IMR-90 (cell line): ENCODE measurements around the gene MRPL41. TPM values are rescaled to one million over a fixed set of nuclear protein-coding genes. Genes with fewer than 3 reads are reported as not detected.

ENCODE experiments used
- ATAC-seq: fragments of 200-7000 bp; cut with Tn5 transposase; 2 replicates; pipeline ENCODE4 v1.9.1; 2020; ENCODE audit warnings: low read depth, mild to moderate bottlenecking, moderate library complexity
- BruUV-seq: library from RNA; stranded (reverse); fragments of 400-500 nt; replicated peaks from 2 replicates; lab custom pipeline; 2021; lab: Mats Ljungman, UMichigan
- CTCF ChIA-PET: fragments of 300-600 bp; formaldehyde crosslinking; extraction: SDS; loops from one replicate; lab custom pipeline; 2021; ENCODE audit warnings: antibody characterized with exemption; lab: Yijun Ruan, JAX
- POLR2A ChIA-PET: fragments of 300-600 bp; sonication (Branson Sonifier 250); formaldehyde crosslinking; loops from one replicate; lab custom pipeline; 2022; ENCODE audit warnings: antibody characterized with exemption; ENCODE audit not compliant: unreplicated experiment; lab: Charles Lee
- DNase-seq: peaks from one replicate; pipeline ENCODE4 v3.0.0; 2013
- H2AFZ ChIP-seq: replicated peaks from 2 replicates; pipeline ENCODE3; 2013; ENCODE audit warnings: low read length, mild to moderate bottlenecking; ENCODE audit not compliant: poor library complexity
- H2AK5ac ChIP-seq: 2 replicates; pipeline ENCODE4 v1.6.1; 2013; ENCODE audit warnings: low read depth, low read length, inconsistent platforms
- H2AK9ac ChIP-seq: replicated peaks from 2 replicates; pipeline ENCODE3; 2013; ENCODE audit warnings: mild to moderate bottlenecking, low read depth, low read length, moderate library complexity; ENCODE audit not compliant: poor library complexity
- H2BK120ac ChIP-seq: 2 replicates; pipeline ENCODE4 v1.6.1; 2013; ENCODE audit warnings: low read depth, low read length, inconsistent platforms
- H2BK15ac ChIP-seq: 3 replicates; pipeline ENCODE4 v1.6.1; 2013; ENCODE audit warnings: low read depth, low read length, inconsistent platforms
- H2BK20ac ChIP-seq: 2 replicates; pipeline ENCODE4 v1.6.1; 2013; ENCODE audit warnings: low read depth, mild to moderate bottlenecking, inconsistent platforms, low read length, moderate library complexity
- H2BK5ac ChIP-seq: 2 replicates; pipeline ENCODE4 v1.6.1; 2013; ENCODE audit warnings: mild to moderate bottlenecking, low read depth, low read length, inconsistent platforms; ENCODE audit not compliant: poor library complexity, severe bottlenecking
- H3K14ac ChIP-seq: replicated peaks from 2 replicates; pipeline ENCODE4 v1.6.1; 2013; ENCODE audit warnings: low read depth, low read length, inconsistent platforms
- H3K18ac ChIP-seq: 2 replicates; pipeline ENCODE4 v1.6.1; 2013; ENCODE audit warnings: low read depth, low read length, control low read depth
- H3K23ac ChIP-seq: 2 replicates; pipeline ENCODE4 v1.6.1; 2013; ENCODE audit warnings: low read depth, low read length, inconsistent platforms
- H3K27ac ChIP-seq: 2 replicates; pipeline ENCODE4 v1.5.1; 2013; ENCODE audit warnings: mild to moderate bottlenecking, control low read depth, low read length; ENCODE audit not compliant: insufficient read depth
- H3K27me3 ChIP-seq: 2 replicates; pipeline ENCODE4 v1.6.1; 2013; ENCODE audit warnings: low read length; ENCODE audit not compliant: control insufficient read depth, insufficient read depth
- H3K36me3 ChIP-seq: 2 replicates; pipeline ENCODE4 v1.6.1; 2013; ENCODE audit warnings: low read length, mixed read lengths; ENCODE audit not compliant: control insufficient read depth, insufficient read depth
- H3K4ac ChIP-seq: 2 replicates; pipeline ENCODE4 v1.6.1; 2013; ENCODE audit warnings: low read depth, low read length, inconsistent platforms
- H3K4me1 ChIP-seq: 2 replicates; pipeline ENCODE4 v1.6.1; 2013; ENCODE audit warnings: low read length, mixed read lengths; ENCODE audit not compliant: control insufficient read depth, insufficient read depth
- H3K4me2 ChIP-seq: 2 replicates; pipeline ENCODE4 v1.6.1; 2013; ENCODE audit warnings: low read depth, mild to moderate bottlenecking, control low read depth, low read length, moderate library complexity
- H3K4me3 ChIP-seq: 2 replicates; pipeline ENCODE4 v1.5.1; 2013; ENCODE audit warnings: low read depth, mild to moderate bottlenecking, control low read depth, low read length, moderate library complexity; ENCODE audit not compliant: insufficient read depth
- H3K56ac ChIP-seq: 2 replicates; pipeline ENCODE4 v1.6.1; 2013; ENCODE audit warnings: low read length, inconsistent platforms; ENCODE audit not compliant: insufficient read depth; ENCODE audit errors: extremely low read depth
- H3K79me1 ChIP-seq, 2 experiments: 2 replicates each; pipeline ENCODE4 v1.6.1; 2013; ENCODE audit warnings: low read length in 2 of 2, inconsistent platforms in 1 of 2, low read depth in 1 of 2
- H3K9ac ChIP-seq: 2 replicates; pipeline ENCODE4 v1.6.1; 2013; ENCODE audit warnings: low read depth, low read length, control low read depth
- H3K9me1 ChIP-seq: 2 replicates; pipeline ENCODE4 v1.6.1; 2013; ENCODE audit warnings: low read length, inconsistent platforms; ENCODE audit not compliant: insufficient read depth
- H3K9me3 ChIP-seq: 2 replicates; pipeline ENCODE4 v1.6.1; 2013; ENCODE audit warnings: low read length; ENCODE audit not compliant: control insufficient read depth, insufficient read depth
- H4K20me1 ChIP-seq: 2 replicates; pipeline ENCODE4 v1.6.1; 2013; ENCODE audit warnings: low read length, inconsistent platforms; ENCODE audit not compliant: insufficient read depth
- H4K5ac ChIP-seq: 2 replicates; pipeline ENCODE4 v1.6.1; 2013; ENCODE audit warnings: mild to moderate bottlenecking, low read depth, low read length, control low read depth
- H4K8ac ChIP-seq, 2 experiments: 2 replicates each; pipeline ENCODE4 v1.6.1; 2013; ENCODE audit warnings: low read depth in 2 of 2, low read length in 2 of 2, control low read depth in 1 of 2, inconsistent platforms in 1 of 2
- H4K91ac ChIP-seq: 2 replicates; pipeline ENCODE4 v1.6.1; 2013; ENCODE audit warnings: low read depth, low read length, inconsistent platforms; ENCODE audit not compliant: insufficient read depth
- CEBPB ChIP-seq: IDR thresholded peaks from 2 replicates; pipeline ENCODE4 v1.6.1; 2012; ENCODE audit warnings: low read depth, low read length, improper control_type of control experiment
- CHD1 ChIP-seq: IDR thresholded peaks from 2 replicates; pipeline ENCODE4 v1.6.1; 2012; ENCODE audit warnings: low read depth, low read length, improper control_type of control experiment
- CTCF ChIP-seq: conservative IDR thresholded peaks from 2 replicates; pipeline ENCODE4 v1.5.1; 2012; ENCODE audit warnings: mild to moderate bottlenecking, low read depth, low read length, improper control_type of control experiment
- ELK1 ChIP-seq: fragments of 150-350 bp; IDR thresholded peaks from 2 replicates; pipeline ENCODE4 v1.6.1; 2016; ENCODE audit warnings: low read depth, mild to moderate bottlenecking, low read length, moderate library complexity, borderline replicate concordance
- FOS ChIP-seq: fragments of 150-350 bp; IDR thresholded peaks from 2 replicates; pipeline ENCODE4 v1.6.1; 2016; ENCODE audit warnings: low read depth, low read length
- MAZ ChIP-seq: IDR thresholded peaks from 2 replicates; pipeline ENCODE4 v1.6.1; 2012; ENCODE audit warnings: low read depth, mild to moderate bottlenecking, low read length, improper control_type of control experiment, moderate library complexity, borderline replicate concordance
- MXI1 ChIP-seq: IDR thresholded peaks from 2 replicates; pipeline ENCODE4 v1.6.1; 2012; ENCODE audit warnings: low read depth, mild to moderate bottlenecking, low read length, moderate library complexity, borderline replicate concordance
- POLR2A ChIP-seq: IDR thresholded peaks from 2 replicates; pipeline ENCODE4 v1.6.1; 2012; ENCODE audit warnings: mild to moderate bottlenecking, low read depth, low read length
- RAD21 ChIP-seq: IDR thresholded peaks from 2 replicates; pipeline ENCODE4 v1.6.1; 2012; ENCODE audit warnings: low read length, improper control_type of control experiment
- RCOR1 ChIP-seq: IDR thresholded peaks from 2 replicates; pipeline ENCODE4 v1.6.1; 2012; ENCODE audit warnings: mild to moderate bottlenecking, low read length, improper control_type of control experiment; ENCODE audit not compliant: insufficient replicate concordance
- RFX5 ChIP-seq: IDR thresholded peaks from 2 replicates; pipeline ENCODE4 v1.8.0; 2012; ENCODE audit warnings: low read depth, mild to moderate bottlenecking, low read length, moderate library complexity
- USF2 ChIP-seq: fragments of 150-350 bp; IDR thresholded peaks from 2 replicates; pipeline ENCODE4 v1.6.1; 2017; ENCODE audit warnings: mild to moderate bottlenecking, antibody characterized with exemption, low read length, low read depth
- WGBS, 2 experiments: methylation state at CpG; one replicate each; pipeline versions ENCODE4 v1.1.5 to v1.1.7; 2013; ENCODE audit warnings: missing lambda C conversion rate in 2 of 2; ENCODE audit not compliant: insufficient read length in 1 of 2; ENCODE audit errors: extremely low coverage in 2 of 2; 5-methylcytosine and 5-hydroxymethylcytosine counted together
- dilution Hi-C: fragments of 300-500 bp; cut with HindIII; formaldehyde crosslinking; loops from one replicate; pipeline ENCODE4 v1.14.3; 2018; ENCODE audit warnings: low sequenced_read_pairs; ENCODE audit not compliant: unreplicated experiment
- in situ Hi-C: fragments of 300-500 bp; cut with MboI; formaldehyde crosslinking; loops from 3 replicates; pipeline ENCODE4 v1.14.3; 2019; ENCODE audit warnings: low sequenced_read_pairs, inconsistent platforms, mixed read lengths
- intact Hi-C: fragments of 100-400 bp; cut with micrococcal nuclease; formaldehyde crosslinking; loops from 2 replicates; pipeline ENCODE4 v1.10.0; 2022
- polyA plus RNA-seq, 3 experiments: library from polyadenylated mRNA; depleted of rRNA; stranded (reverse); fragments of >200 nt; gene quantifications; 2 replicates each; pipeline ENCODE4 v1.2.3, GENCODE V29; 2012; ENCODE audit warnings: low replicate concordance in 1 of 3
- total RNA-seq: library from RNA; depleted of rRNA; stranded (reverse); fragments of >200 nt; gene quantifications from 2 replicates; pipeline ENCODE4 v1.2.3, GENCODE V29; 2012

MRPL41 gene
- total and polyA plus RNA-seq, 2 of the 4 experiments (the other 2 are of a cell fraction): 15.6 to 38.9 TPM

GRCh38 chr9:137589441-137590122 lies 37.9 kb downstream of the MRPL41 start (continued):
- no peak for TF ChIP-seq ELK1

- intact Hi-C loops (no loop called here), dilution Hi-C loops (no loop called here)
- peak overlapping the region; percentile 82 for H2AFZ ChIP-seq
- TF ChIP-seq MXI1: no peak
- TF ChIP-seq FOS: no peak
- no peak for TF ChIP-seq RFX5
- TF ChIP-seq MAZ: no peak
- no peak for TF ChIP-seq RCOR1
- TF ChIP-seq CTCF: no peak
- TF ChIP-seq CEBPB: no peak
- no peak for TF ChIP-seq RAD21
- no peak for TF ChIP-seq USF2
- TF ChIP-seq POLR2A: no peak
- TF ChIP-seq CHD1: no peak
Measured at GRCh38 chr9:137590123-137590468, 38.4 kb downstream of the MRPL41 start.

More at GRCh38 chr9:137590123-137590468, 38.4 kb downstream of the MRPL41 start:
- Histone ChIP-seq H3K18ac (no peak overlapping the region), H3K4me2 (no peak overlapping the region; the same call in 1 of the 2 replicates), H2AK9ac (peak overlapping the region; percentile 82), H3K9ac (0 out of 2 replicates have a peak overlapping the region, but pooled peaks have one; percentile 31), H3K9me3 (no peaks in the 10 kb centered on the region), H3K27me3 (no peaks in the 10 kb centered on the region), H3K79me1 (peaks cover 7 to 35% of the 10 kb centered on the region in 2 experiments), H3K4me1 (peaks cover 7% of the 10 kb centered on the region), H3K27ac (peak overlapping the region; percentile 43; the same call in 1 of the 2 replicates), H3K4me3 (peak overlapping the region; percentile 99), H2BK15ac (no peak overlapping the region), H2BK20ac (no peak overlapping the region), H3K36me3 (peaks cover 25% of the 10 kb centered on the region), H4K91ac (no peak overlapping the region), H3K4ac (no peak overlapping the region), H4K5ac (no peak overlapping the region), H3K9me1 (no peaks in the 10 kb centered on the region), H3K14ac (no peak overlapping the region), H2BK5ac (no peak overlapping the region), H2BK120ac (no peak overlapping the region), H3K23ac (no peak overlapping the region), H4K20me1 (peaks cover 10% of the 10 kb centered on the region; the same call in 1 of the 2 replicates), H4K8ac (no peak overlapping the region), H2AK5ac (no peak overlapping the region), H3K56ac (no peak overlapping the region)
- peak; percentile 42 for ATAC-seq
- ChIA-PET CTCF (no interaction called here), POLR2A (interaction anchor here (1.1 kb wide), 1 partner anchor 15 kb away, joined by 3 read pairs; no protein-coding TSS in a partner anchor)
- 0% methylated on average over 21 of the region's 61 CpGs; no CpG with 5 or more reads in 1 of the 2 experiments for WGBS, 2 experiments
- no TSS peak for BruUV-seq
- DNase-seq: no peak
- in situ Hi-C loops: no loop called here
